BE2C (cell line): Measurements from ENCODE around the gene UNC79.

Experiments used
- DNase-seq: peaks from one replicate; pipeline ENCODE4 v3.0.0-alpha.2; 2020
- H3K27me3 ChIP-seq: fragments of 250-450 bp; sonication (Bioruptor Pico); 2 replicates; pipeline ENCODE4 v1.5.1; 2020; ENCODE audit warnings: mild to moderate bottlenecking
- H3K36me3 ChIP-seq: fragments of 250-450 bp; sonication (Bioruptor Pico); 2 replicates; pipeline ENCODE4 v1.5.1; 2020; ENCODE audit warnings: mild to moderate bottlenecking
- H3K4me1 ChIP-seq: fragments of 250-450 bp; sonication (Bioruptor Pico); 2 replicates; pipeline ENCODE4 v1.5.1; 2020
- H3K4me3 ChIP-seq: 2 replicates; pipeline ENCODE4 v1.5.1; 2011; ENCODE audit warnings: low read depth, low read length
- H3K9me3 ChIP-seq: fragments of 250-450 bp; sonication (Bioruptor Pico); 2 replicates; pipeline ENCODE4 v1.5.1; 2020
- TF ChIP-seq, protein P1 (sequence below): IDR thresholded peaks from 2 replicates; pipeline ENCODE4 v1.5.1; 2012; ENCODE audit warnings: mild to moderate bottlenecking, low read depth, low read length

The UNC79 gene

DNA sequence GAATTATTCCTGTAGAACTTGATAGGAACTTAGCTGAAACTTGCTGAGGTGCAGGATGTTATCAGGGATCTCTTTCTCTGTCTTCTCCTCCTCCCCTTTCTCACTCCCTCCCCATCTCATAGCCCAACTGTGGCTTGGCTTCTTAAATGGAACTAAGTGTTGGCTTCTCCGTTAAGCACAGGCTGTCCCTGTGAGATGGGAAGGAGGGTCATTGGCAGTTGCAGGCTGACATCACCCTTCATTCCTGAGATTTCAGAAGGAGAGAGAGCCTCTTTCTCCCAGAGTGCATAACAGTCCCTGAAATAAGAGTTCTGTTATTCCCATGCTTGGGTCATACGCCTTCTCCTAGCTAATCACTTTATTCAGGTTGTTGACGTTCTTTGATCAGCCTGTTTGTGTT is 162.0 kb downstream of the UNC79 start:
- no peak overlapping the region for H3K4me3 ChIP-seq
- no peak for DNase-seq
- no peaks in the 10 kb centered on the region for H3K27me3 ChIP-seq
- H3K4me1 ChIP-seq: no peaks in the 10 kb centered on the region
- H3K36me3 ChIP-seq: peaks cover 26% of the 10 kb centered on the region
- H3K9me3 ChIP-seq: no peaks in the 10 kb centered on the region
- TF ChIP-seq, protein P1, sequence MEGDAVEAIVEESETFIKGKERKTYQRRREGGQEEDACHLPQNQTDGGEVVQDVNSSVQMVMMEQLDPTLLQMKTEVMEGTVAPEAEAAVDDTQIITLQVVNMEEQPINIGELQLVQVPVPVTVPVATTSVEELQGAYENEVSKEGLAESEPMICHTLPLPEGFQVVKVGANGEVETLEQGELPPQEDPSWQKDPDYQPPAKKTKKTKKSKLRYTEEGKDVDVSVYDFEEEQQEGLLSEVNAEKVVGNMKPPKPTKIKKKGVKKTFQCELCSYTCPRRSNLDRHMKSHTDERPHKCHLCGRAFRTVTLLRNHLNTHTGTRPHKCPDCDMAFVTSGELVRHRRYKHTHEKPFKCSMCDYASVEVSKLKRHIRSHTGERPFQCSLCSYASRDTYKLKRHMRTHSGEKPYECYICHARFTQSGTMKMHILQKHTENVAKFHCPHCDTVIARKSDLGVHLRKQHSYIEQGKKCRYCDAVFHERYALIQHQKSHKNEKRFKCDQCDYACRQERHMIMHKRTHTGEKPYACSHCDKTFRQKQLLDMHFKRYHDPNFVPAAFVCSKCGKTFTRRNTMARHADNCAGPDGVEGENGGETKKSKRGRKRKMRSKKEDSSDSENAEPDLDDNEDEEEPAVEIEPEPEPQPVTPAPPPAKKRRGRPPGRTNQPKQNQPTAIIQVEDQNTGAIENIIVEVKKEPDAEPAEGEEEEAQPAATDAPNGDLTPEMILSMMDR: no peak

DNA sequence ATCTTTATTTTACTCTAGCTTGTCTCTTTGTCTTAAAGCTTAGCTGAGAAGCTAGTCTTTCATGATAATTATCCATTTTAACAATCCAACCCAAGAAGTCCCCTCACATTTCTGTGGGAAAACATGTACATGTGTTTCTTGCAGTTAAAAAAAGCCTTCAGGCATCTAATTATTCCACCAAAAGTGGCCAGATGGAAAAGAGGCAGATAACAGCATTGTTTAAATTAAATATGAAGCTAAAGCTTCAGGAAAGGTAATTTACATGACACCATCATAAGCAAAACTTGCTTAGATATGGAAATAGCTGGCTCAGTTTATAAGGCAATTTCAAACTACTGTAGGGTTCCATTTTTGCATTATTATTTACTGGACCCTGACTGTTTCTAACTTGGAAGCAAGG is 175.4 kb downstream of the UNC79 start:
- Histone ChIP-seq H3K27me3 (no peaks in the 10 kb centered on the region), H3K9me3 (no peaks in the 10 kb centered on the region), H3K4me1 (no peaks in the 10 kb centered on the region), H3K36me3 (peaks cover 9% of the 10 kb centered on the region), H3K4me3 (no peak overlapping the region)
- TF ChIP-seq, protein P1: no peak
- DNase-seq: no peak

DNA sequence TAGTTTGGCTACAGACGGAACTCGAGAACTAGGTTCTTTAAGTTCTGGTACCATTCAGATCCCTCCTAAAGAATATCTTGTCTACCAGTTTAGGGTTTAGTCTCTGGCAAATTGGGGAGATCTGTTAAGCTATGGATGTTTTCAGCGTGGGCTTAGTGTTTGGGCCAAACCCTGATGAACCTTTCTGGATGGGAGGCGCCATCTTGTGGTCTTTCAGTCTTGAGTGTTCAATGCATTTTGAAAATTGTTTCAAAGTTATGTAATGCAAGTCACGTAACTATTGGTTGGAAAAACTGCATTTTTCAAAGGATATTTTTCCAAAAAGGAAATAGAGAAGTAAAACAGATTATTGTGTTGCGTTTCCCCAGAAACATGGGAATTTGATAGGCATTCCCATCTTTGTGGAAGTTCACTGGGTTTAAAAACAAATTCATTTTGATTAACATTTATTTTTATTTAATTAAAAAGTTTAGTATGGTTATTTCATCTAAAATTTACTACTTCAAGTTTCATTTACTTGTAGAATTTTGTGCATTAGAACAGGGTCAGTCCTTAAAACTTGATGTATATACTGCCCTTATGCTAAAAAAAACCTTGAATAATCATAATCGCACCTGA is 188.5 kb downstream of the UNC79 start:
- TF ChIP-seq, protein P1: peak; percentile 88
- H3K36me3 ChIP-seq: peaks cover 43% of the 10 kb centered on the region
- no peaks in the 10 kb centered on the region for H3K9me3 ChIP-seq
- DNase-seq: peak; percentile 66
- H3K4me3 ChIP-seq: no peak overlapping the region
- no peaks in the 10 kb centered on the region for H3K27me3 ChIP-seq
- no peaks in the 10 kb centered on the region for H3K4me1 ChIP-seq

DNA sequence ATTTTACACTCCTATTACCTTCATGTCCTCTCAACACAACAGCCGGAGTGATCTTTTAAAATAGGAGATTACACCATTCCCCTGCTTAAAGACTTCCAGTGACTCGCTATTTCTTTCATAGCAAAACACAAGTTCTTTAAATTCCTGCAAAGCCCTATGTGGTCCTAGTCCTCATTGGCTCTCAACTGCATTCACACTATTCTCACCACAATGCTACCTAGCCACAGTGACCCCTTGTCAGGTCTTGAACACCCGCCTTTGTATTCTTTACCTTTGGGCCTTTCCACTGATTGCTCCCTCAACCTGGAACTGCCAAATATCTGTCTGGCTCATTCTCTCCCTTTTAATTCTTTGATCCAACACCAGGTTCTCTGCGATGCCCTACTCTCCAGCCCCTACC is 197.3 kb downstream of the UNC79 start:
- no peak overlapping the region for H3K4me3 ChIP-seq
- no peaks in the 10 kb centered on the region for H3K4me1 ChIP-seq
- DNase-seq: no peak
- no peaks in the 10 kb centered on the region for H3K27me3 ChIP-seq
- peaks cover 22% of the 10 kb centered on the region for H3K36me3 ChIP-seq
- H3K9me3 ChIP-seq: no peaks in the 10 kb centered on the region
- TF ChIP-seq, protein P1: no peak

DNA sequence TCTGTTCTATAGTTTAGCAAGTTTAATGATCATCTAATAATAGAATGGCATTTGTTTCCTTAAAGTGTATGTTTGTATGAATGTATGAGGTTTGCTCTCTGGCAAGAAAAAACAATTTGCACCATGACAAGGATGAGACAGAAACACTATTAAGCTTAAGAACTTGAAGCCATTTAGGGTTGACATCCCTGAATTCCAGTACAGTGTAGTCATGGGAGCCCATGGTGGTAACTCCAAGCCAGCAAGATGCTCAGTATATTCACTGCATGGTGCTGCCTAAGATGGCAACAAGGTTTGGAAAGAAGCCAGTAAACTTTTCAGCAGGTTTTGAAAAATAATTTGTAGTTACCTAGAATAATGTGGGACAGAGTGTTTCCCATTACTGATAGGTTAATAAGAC is 198.9 kb downstream of the UNC79 start:
- Histone ChIP-seq H3K27me3 (no peaks in the 10 kb centered on the region), H3K9me3 (no peaks in the 10 kb centered on the region), H3K4me3 (no peak overlapping the region), H3K36me3 (peaks cover 16% of the 10 kb centered on the region), H3K4me1 (no peaks in the 10 kb centered on the region)
- DNase-seq: no peak
- TF ChIP-seq, protein P1: no peak

DNA sequence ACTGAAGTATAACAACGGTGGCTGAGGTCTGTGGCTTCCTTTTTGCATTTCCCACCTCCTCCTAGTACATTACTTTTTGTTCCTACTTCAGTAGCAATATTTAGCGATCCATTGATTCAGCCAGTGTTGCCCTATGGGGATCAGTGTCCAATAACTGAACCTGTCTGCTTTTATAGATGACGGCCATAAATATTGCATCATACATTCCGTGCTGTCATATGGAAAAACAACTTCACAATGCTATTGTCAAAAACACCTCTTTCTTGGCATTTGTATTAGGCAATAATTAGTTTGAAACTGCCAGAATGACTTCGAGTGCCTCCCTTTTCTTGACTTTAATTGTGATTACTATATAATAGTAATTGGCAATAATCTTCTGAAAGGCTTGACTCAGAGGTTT is 208.1 kb downstream of the UNC79 start:
- TF ChIP-seq, protein P1: no peak
- no peak overlapping the region for H3K4me3 ChIP-seq
- no peak for DNase-seq
- H3K36me3 ChIP-seq: peaks cover 35% of the 10 kb centered on the region
- H3K27me3 ChIP-seq: no peaks in the 10 kb centered on the region
- H3K4me1 ChIP-seq: no peaks in the 10 kb centered on the region
- no peaks in the 10 kb centered on the region for H3K9me3 ChIP-seq
